HepG2 (cell line): Measurements from ENCODE around the gene GALR2. TPM values are rescaled to one million over a fixed set of nuclear protein-coding genes. Genes with fewer than 3 reads are reported as not detected.

Experiments used
- CBX5 ChIP-seq: sonication (generic); formaldehyde crosslinking; IDR thresholded peaks from 2 replicates; pipeline ENCODE4 v1.4.0; 2020; ENCODE audit warnings: missing genetic modification reagents, borderline replicate concordance
- DR1 ChIP-seq: sonication (generic); formaldehyde crosslinking; IDR thresholded peaks from 2 replicates; pipeline ENCODE4 v1.8.0; 2021; ENCODE audit warnings: mild to moderate bottlenecking, missing genetic modification reagents, inconsistent platforms
- DZIP1 ChIP-seq: sonication (generic); formaldehyde crosslinking; IDR thresholded peaks from 2 replicates; pipeline ENCODE4 v1.5.0; 2020; ENCODE audit warnings: mild to moderate bottlenecking, missing genetic modification reagents
- GATA4 ChIP-seq: sonication (generic); IDR thresholded peaks from 2 replicates; pipeline ENCODE4 v1.6.1; 2016; ENCODE audit warnings: antibody characterized with exemption, low read depth, borderline replicate concordance
- MBD4 ChIP-seq: IDR thresholded peaks from 2 replicates; pipeline ENCODE4 v1.6.1; 2012; ENCODE audit warnings: low read length, inconsistent platforms, borderline replicate concordance
- MED8 ChIP-seq: sonication (generic); formaldehyde crosslinking; IDR thresholded peaks from 2 replicates; pipeline ENCODE4 v1.8.1; 2023; ENCODE audit warnings: mild to moderate bottlenecking, missing genetic modification reagents; ENCODE audit not compliant: insufficient replicate concordance
- REPIN1 ChIP-seq: sonication (generic); formaldehyde crosslinking; IDR thresholded peaks from 2 replicates; pipeline ENCODE4 v1.8.0; 2022; ENCODE audit warnings: missing genetic modification reagents, low read depth, mild to moderate bottlenecking, borderline replicate concordance
- TGIF2 ChIP-seq: IDR thresholded peaks from 2 replicates; pipeline ENCODE4 v1.6.1; 2016; ENCODE audit warnings: control low read depth, missing compliant biosample characterization
- TRIM24 ChIP-seq: sonication (generic); formaldehyde crosslinking; IDR thresholded peaks from 2 replicates; pipeline ENCODE4 v1.8.0; 2022; ENCODE audit warnings: mild to moderate bottlenecking, missing genetic modification reagents
- UBTF ChIP-seq: sonication (generic); formaldehyde crosslinking; IDR thresholded peaks from 2 replicates; pipeline ENCODE4 v1.4.0; 2020; ENCODE audit warnings: mild to moderate bottlenecking, missing genetic modification reagents
- ZHX2 ChIP-seq, 2 experiments: sonication (generic) in 1 of 2; formaldehyde crosslinking in 1 of 2; IDR thresholded peaks; 2 replicates each; pipeline versions ENCODE4 v1.6.1 to v1.9.0; 2014 to 2022; ENCODE audit warnings: antibody characterized with exemption in 1 of 2, borderline replicate concordance in 1 of 2, inconsistent platforms in 1 of 2, low read depth in 1 of 2, missing genetic modification reagents in 1 of 2
- ZNF207 ChIP-seq: fragments of 450-650 bp; IDR thresholded peaks from 2 replicates; pipeline ENCODE4 v1.6.1; 2016; ENCODE audit warnings: antibody characterized with exemption, borderline replicate concordance
- ZNF343 ChIP-seq: sonication (generic); formaldehyde crosslinking; IDR thresholded peaks from 2 replicates; pipeline ENCODE4 v1.4.0; 2020; ENCODE audit warnings: mild to moderate bottlenecking, missing genetic modification reagents
- ZNF451 ChIP-seq: sonication (generic); formaldehyde crosslinking; IDR thresholded peaks from 2 replicates; pipeline ENCODE4 v1.5.0; 2020; ENCODE audit warnings: mild to moderate bottlenecking, missing genetic modification reagents
- ZNF512 ChIP-seq: sonication (generic); formaldehyde crosslinking; IDR thresholded peaks from 2 replicates; pipeline ENCODE4 v1.4.0; 2020; ENCODE audit warnings: mild to moderate bottlenecking, missing genetic modification reagents
- ZNF644 ChIP-seq: IDR thresholded peaks from 2 replicates; pipeline ENCODE4 v1.6.1; 2016; ENCODE audit warnings: low read depth
- ZNF790 ChIP-seq: sonication (generic); formaldehyde crosslinking; IDR thresholded peaks from 2 replicates; pipeline ENCODE4 v1.8.0; 2022; ENCODE audit warnings: missing genetic modification reagents, mild to moderate bottlenecking, borderline replicate concordance
- polyA plus RNA-seq, 8 experiments: library from polyadenylated mRNA; depleted of rRNA in 3 of 8; stranded (reverse) in 7 of 8; unstranded in 1 of 8; fragments of >200 nt; fragmentation: Illumina TruSeq in 4 of 8; extraction: Trizol in 4 of 8; gene quantifications; 2 replicates each; pipeline versions ENCODE4 v1.2.1 to v1.2.3, GENCODE V29; 2011 to 2016; ENCODE audit warnings: low read depth in 4 of 8, missing spikeins in 1 of 8, mixed read lengths in 1 of 8; ENCODE audit not compliant: insufficient read depth in 1 of 8
- total RNA-seq, 5 experiments: library from RNA; depleted of rRNA; stranded (reverse); fragments of >200 nt; fragmentation: Illumina TruSeq; extraction: Trizol; gene quantifications; 2 replicates each; pipeline ENCODE4 v1.2.3, GENCODE V29; 2016; ENCODE audit warnings: low read depth in 1 of 5

Gene GALR2
- total and polyA plus RNA-seq, 2 of the 13 experiments (the other 11 are each of a cell fraction or from before 2014, with no cell fraction given): 0.48 to 0.58 TPM

- TF ChIP-seq DZIP1 (no peak), MBD4 (no peak), ZNF343 (CRISPR knock-in tag) (no peak), REPIN1 (CRISPR knock-in tag) (no peak), TRIM24 (no peak), ZNF451 (no peak), MED8 (CRISPR knock-in tag) (no peak), ZNF644 (no peak), ZHX2 (IDR thresholded peaks at IDR 0.05; ENCODE audit: low read depth) (no peak), ZHX2 (CRISPR knock-in tag; IDR thresholded peaks at IDR 0.05; ENCODE audit: borderline replicate concordance) (0 out of 2 replicates have a peak, but pooled peaks have one; percentile 18), ZNF512 (CRISPR knock-in tag) (no peak), ZNF790 (CRISPR knock-in tag) (no peak), TGIF2 (CRISPR knock-in tag) (peak; percentile 55; the same call in 1 of the 2 replicates), DR1 (CRISPR knock-in tag) (no peak), UBTF (CRISPR knock-in tag) (no peak), CBX5 (CRISPR knock-in tag) (0 out of 2 replicates have a peak, but pooled peaks have one; percentile 10), ZNF207 (no peak), GATA4 (no peak)
Observed at GRCh38 chr17:76071531-76072147, 2.9 kb upstream of the GALR2 start (continued).
